Mammary epithelial cell (primary cell): Measurements from ENCODE around the gene ADAMTS7.
"Not testable (repeated sequence)": the region's sequence is repeated elsewhere in the genome, so short reads cannot be mapped to it uniquely, and the experiment has no call there.

Experiments
- EZH2 ChIP-seq: IDR thresholded peaks from 2 replicates; pipeline ENCODE4 v1.6.1; 2012; ENCODE audit warnings: low read length, inconsistent platforms, borderline replicate concordance
- TF ChIP-seq, protein P1 (sequence below), 2 donors: IDR thresholded peaks in 1 of 2; conservative IDR thresholded peaks in 1 of 2; 2 replicates each; pipeline ENCODE4 v1.5.1; 2011 to 2012; ENCODE audit warnings: inconsistent platforms in 2 of 2, low read length in 2 of 2, mild to moderate bottlenecking in 2 of 2, control low read depth in 1 of 2, low read depth in 1 of 2; ENCODE audit not compliant: insufficient read depth in 1 of 2; ENCODE audit errors: extremely low read depth in 1 of 2

DNA sequence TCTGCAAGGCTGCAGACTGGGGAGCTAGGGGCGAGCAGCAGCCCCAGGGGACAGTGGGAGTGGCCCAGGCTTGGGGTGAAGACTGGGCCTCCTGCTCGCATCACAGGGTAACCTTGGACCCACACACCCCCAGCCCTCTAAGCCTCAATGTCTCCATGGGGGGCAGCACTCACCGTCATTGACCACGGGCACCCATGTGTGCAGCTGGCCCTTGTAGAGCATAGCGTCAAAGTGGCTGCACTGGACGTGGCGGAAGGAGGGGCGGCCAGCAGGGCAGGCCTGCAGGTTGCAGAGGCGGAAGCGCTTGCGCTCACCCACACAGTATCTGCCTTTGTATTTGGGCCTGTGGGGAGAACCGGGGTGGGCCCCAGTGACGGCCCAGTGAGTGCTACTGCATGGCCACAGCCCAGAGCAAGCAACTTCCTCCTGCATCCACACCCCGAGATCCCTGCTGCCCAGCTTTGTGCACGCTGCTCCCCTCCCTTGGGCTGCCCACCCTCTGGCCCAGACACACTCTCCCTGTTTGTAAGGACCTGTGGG, 36.7 kb downstream of the ADAMTS7 start:
- TF ChIP-seq, protein P1, sequence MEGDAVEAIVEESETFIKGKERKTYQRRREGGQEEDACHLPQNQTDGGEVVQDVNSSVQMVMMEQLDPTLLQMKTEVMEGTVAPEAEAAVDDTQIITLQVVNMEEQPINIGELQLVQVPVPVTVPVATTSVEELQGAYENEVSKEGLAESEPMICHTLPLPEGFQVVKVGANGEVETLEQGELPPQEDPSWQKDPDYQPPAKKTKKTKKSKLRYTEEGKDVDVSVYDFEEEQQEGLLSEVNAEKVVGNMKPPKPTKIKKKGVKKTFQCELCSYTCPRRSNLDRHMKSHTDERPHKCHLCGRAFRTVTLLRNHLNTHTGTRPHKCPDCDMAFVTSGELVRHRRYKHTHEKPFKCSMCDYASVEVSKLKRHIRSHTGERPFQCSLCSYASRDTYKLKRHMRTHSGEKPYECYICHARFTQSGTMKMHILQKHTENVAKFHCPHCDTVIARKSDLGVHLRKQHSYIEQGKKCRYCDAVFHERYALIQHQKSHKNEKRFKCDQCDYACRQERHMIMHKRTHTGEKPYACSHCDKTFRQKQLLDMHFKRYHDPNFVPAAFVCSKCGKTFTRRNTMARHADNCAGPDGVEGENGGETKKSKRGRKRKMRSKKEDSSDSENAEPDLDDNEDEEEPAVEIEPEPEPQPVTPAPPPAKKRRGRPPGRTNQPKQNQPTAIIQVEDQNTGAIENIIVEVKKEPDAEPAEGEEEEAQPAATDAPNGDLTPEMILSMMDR (conservative IDR thresholded peaks at IDR 0.05 in 1 of 2, IDR thresholded peaks at IDR 0.05 in 1 of 2; ENCODE audit: extremely low read depth in 1 of 2, insufficient read depth in 1 of 2, low read depth in 1 of 2, low read length in 2 of 2), result not testable (repeated sequence)
- TF ChIP-seq EZH2, result not testable (repeated sequence)
